Measurements from ENCODE around the gene DNM2. TPM values are rescaled to one million over a fixed set of nuclear protein-coding genes. Genes with fewer than 3 reads are reported as not detected.

Gene DNM2
- total and polyA plus RNA-seq, 2 of the 13 experiments (the other 11 are each of a cell fraction or from before 2014, with no cell fraction given), result 41.7 to 59.8 TPM

DNA sequence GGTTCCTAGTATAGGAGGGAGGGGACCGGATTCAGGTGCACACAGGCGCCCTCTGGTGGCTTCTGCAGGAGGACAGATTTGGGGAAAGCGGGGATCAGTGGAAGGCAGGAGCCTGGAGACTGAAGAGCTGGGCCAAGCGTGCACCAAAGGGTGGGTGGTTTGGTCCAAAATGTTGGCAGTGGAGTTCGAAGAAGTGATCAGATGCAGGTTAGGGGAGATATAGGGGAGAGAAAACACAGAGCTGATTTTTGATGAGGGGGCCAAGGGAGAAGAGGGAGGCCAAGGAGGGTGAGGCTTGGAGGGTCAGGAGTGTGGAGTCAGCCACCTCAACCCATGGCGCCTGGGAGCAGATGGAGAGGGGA lies 146.6 kb downstream of the DNM2 start (continued):
- TF ChIP-seq GABPB1 (CRISPR knock-in tag; IDR thresholded peaks at IDR 0.05) (no peak), ZBTB4 (CRISPR knock-in tag; IDR thresholded peaks at IDR 0.05; ENCODE audit: borderline replicate concordance) (no peak), ZNF24 (IDR thresholded peaks at IDR 0.05) (no peak), HNF4A (CRISPR knock-in tag; IDR thresholded peaks at IDR 0.05) (no peak), MIER3 (CRISPR knock-in tag; IDR thresholded peaks at IDR 0.05; ENCODE audit: borderline replicate concordance) (no peak), CHCHD3 (CRISPR knock-in tag; IDR thresholded peaks at IDR 0.05) (no peak), ZSCAN29 (CRISPR knock-in tag; conservative IDR thresholded peaks at IDR 0.05) (no peak), GTF3A (CRISPR knock-in tag; conservative IDR thresholded peaks at IDR 0.05) (no peak), ZNF121 (CRISPR knock-in tag; IDR thresholded peaks at IDR 0.05) (no peak), RORA (CRISPR knock-in tag; IDR thresholded peaks at IDR 0.05) (no peak), ZNF574 (CRISPR knock-in tag; IDR thresholded peaks at IDR 0.05) (peak; percentile 54; the same call in 1 of the 2 replicates), SIX1 (CRISPR knock-in tag; IDR thresholded peaks at IDR 0.05; ENCODE audit: borderline replicate concordance) (no peak), SAFB2 (CRISPR knock-in tag; IDR thresholded peaks at IDR 0.05; ENCODE audit: borderline replicate concordance, low read depth) (no peak), ZNF501 (CRISPR knock-in tag; IDR thresholded peaks at IDR 0.05) (no peak), THAP11 (CRISPR knock-in tag; IDR thresholded peaks at IDR 0.05) (peak; percentile 62; the same call in 1 of the 2 replicates), ZNF503 (CRISPR knock-in tag; IDR thresholded peaks at IDR 0.05) (no peak), KDM2A (CRISPR knock-in tag; IDR thresholded peaks at IDR 0.05; ENCODE audit: borderline replicate concordance, low read depth) (peak; percentile 44; the same call in 1 of the 2 replicates), BRCA1 (CRISPR knock-in tag; IDR thresholded peaks at IDR 0.05) (no peak), ZNF282 (IDR thresholded peaks at IDR 0.05; ENCODE audit: partially characterized antibody) (no peak), ELF3 (CRISPR knock-in tag; IDR thresholded peaks at IDR 0.05) (peak; percentile 63), CENPT (CRISPR knock-in tag; IDR thresholded peaks at IDR 0.05; ENCODE audit: low read depth) (no peak), KLF6 (CRISPR knock-in tag; IDR thresholded peaks at IDR 0.05) (no peak), ELF4 (CRISPR knock-in tag; IDR thresholded peaks at IDR 0.05; ENCODE audit: borderline replicate concordance) (no peak)
- TF ChIP-seq, protein P1, sequence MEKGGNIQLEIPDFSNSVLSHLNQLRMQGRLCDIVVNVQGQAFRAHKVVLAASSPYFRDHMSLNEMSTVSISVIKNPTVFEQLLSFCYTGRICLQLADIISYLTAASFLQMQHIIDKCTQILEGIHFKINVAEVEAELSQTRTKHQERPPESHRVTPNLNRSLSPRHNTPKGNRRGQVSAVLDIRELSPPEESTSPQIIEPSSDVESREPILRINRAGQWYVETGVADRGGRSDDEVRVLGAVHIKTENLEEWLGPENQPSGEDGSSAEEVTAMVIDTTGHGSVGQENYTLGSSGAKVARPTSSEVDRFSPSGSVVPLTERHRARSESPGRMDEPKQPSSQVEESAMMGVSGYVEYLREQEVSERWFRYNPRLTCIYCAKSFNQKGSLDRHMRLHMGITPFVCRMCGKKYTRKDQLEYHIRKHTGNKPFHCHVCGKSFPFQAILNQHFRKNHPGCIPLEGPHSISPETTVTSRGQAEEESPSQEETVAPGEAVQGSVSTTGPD (CRISPR knock-in tag; IDR thresholded peaks at IDR 0.05), result no peak

Data from HepG2 (cell line).